ENCODE results near the gene C3. TPM values are rescaled to one million over a fixed set of nuclear protein-coding genes. Genes with fewer than 3 reads are reported as not detected.

The C3 gene
- total RNA-seq, 2 experiments from 2014 or later: 0.93 to 1.0 TPM

- peak; percentile 87 for ATAC-seq
- Mint-ChIP-seq H3K36me3 (ENCODE audit: low read depth) (peaks cover 1% of the 10 kb centered on the region), H3K4me3 (no peak overlapping the region), H3K27ac (no peak overlapping the region), H3K27me3 (peaks cover 6% of the 10 kb centered on the region), H3K4me1 (peaks cover 28% of the 10 kb centered on the region), H3K9me3 (ENCODE audit: low read depth) (peaks cover 7% of the 10 kb centered on the region)
- intact Hi-C loops (cut with DNase I, micrococcal nuclease): loop anchor here (1.0 to 5.0 kb wide), 8 partner anchors 29 to 231 kb away; partner anchors contain the start of gene TNFSF14 (in 1 of the 2)
- peak; percentile 87 for DNase-seq
- POLR2A ChIA-PET: no interaction called here
- CTCF ChIA-PET: interaction anchor here (0.6 to 3.0 kb wide), 19 partner anchors 9 to 624 kb away, joined by 3 to 14 read pairs (median 4); partner anchors contain the start of genes TNFSF14 and VAV1
Observed at GRCh38 chr19:6632002-6632621, 88.3 kb downstream of the C3 start.

Small RNAs within 50 kb of the gene (microRNA-seq; reads per million reads assigned to microRNA genes)
- gene MIR6791 (ENCODE audit: borderline replicate concordance): 1.1 reads per million

Other genes with a start within 250 kb of the C3 start
- 10 to 100 TPM; 49.5 to 56.3 TPM for gene DENND1C, start 238.9 kb downstream of the C3 start, total RNA-seq
- 1 to 10 TPM; 4.8 to 5.1 TPM for gene TUBB4A, start 218.3 kb downstream of the C3 start, total RNA-seq
- gene TNFSF9, start 189.6 kb downstream of the C3 start, total RNA-seq: under 1 TPM; 0.49 to 0.57 TPM
- 1 to 10 TPM; 3.3 to 3.6 TPM for gene CD70, start 129.5 kb downstream of the C3 start, total RNA-seq
- 10 to 100 TPM; 31.8 to 33.0 TPM for gene TNFSF14, start 50.5 kb downstream of the C3 start, total RNA-seq
- gene GPR108, start 16.9 kb upstream of the C3 start, total RNA-seq: 10 to 100 TPM; 58.8 to 59.9 TPM
- 10 to 100 TPM; 45.1 to 50.0 TPM for gene TRIP10, start 19.0 kb upstream of the C3 start, total RNA-seq
- gene SH2D3A, start 46.8 kb upstream of the C3 start, total RNA-seq: 10 to 100 TPM; 20.7 to 23.2 TPM
- gene VAV1, start 52.1 kb upstream of the C3 start, total RNA-seq: 10 to 100 TPM; 73.4 to 90.8 TPM
- gene ADGRE1, start 166.9 kb upstream of the C3 start, total RNA-seq: 1 to 10 TPM; 6.0 to 6.5 TPM

Measured in activated CD4-positive, alpha-beta T cell treated with anti-CD3 and anti-CD28 coated beads for 36 hours (primary cell).